IPS DF 19.7 (cell line): Measurements from ENCODE around the gene POLR3C.
"Not testable (repeated sequence)": the region's sequence is repeated elsewhere in the genome, so short reads cannot be mapped to it uniquely, and the experiment has no call there.

Experiments
- DNase-seq: peaks from one replicate; pipeline ENCODE4 v3.0.0-alpha.2; 2013; ENCODE audit warnings: low read depth, low spot score

The POLR3C gene

GRCh38 chr1:145818095-145818494 lies 5.9 kb upstream of the POLR3C start:
- DNase-seq: not testable (repeated sequence)

- not testable (repeated sequence) for DNase-seq
Observed at GRCh38 chr1:145822779-145823331, 1.1 kb upstream of the POLR3C start.

- DNase-seq: no peak
Observed at GRCh38 chr1:145824499-145824842, 471 bp downstream of the POLR3C start.

GRCh38 chr1:145826030-145826429 lies 2.0 kb downstream of the POLR3C start:
- no peak for DNase-seq

GRCh38 chr1:145827966-145828365 lies 4.0 kb downstream of the POLR3C start:
- DNase-seq: no peak

GRCh38 chr1:145828367-145829026 lies 4.5 kb downstream of the POLR3C start:
- no peak for DNase-seq

- not testable (repeated sequence) for DNase-seq
Observed at GRCh38 chr1:145830810-145831209, 6.8 kb downstream of the POLR3C start.

GRCh38 chr1:145837656-145838055 lies 13.7 kb downstream of the POLR3C start:
- DNase-seq: no peak

GRCh38 chr1:145843031-145843430 lies 19.0 kb downstream of the POLR3C start:
- no peak for DNase-seq

- no peak for DNase-seq
Observed at GRCh38 chr1:145845144-145845513, 21.1 kb downstream of the POLR3C start.

- no peak for DNase-seq
Observed at GRCh38 chr1:145845514-145846161, 21.6 kb downstream of the POLR3C start, which contains the start of gene NUDT17. TSS of gene NUDT17 (plus strand) at chr1:145845630. CDS start at chr1:145845641, 11 bp downstream.

- DNase-seq: no peak
Observed at GRCh38 chr1:145846201-145846612, 22.2 kb downstream of the POLR3C start.

- DNase-seq: no peak
Observed at GRCh38 chr1:145847827-145848226, 23.8 kb downstream of the POLR3C start.

- no peak for DNase-seq
Observed at GRCh38 chr1:145849356-145850160, 25.6 kb downstream of the POLR3C start.

- no peak for DNase-seq
Observed at GRCh38 chr1:145855426-145855948, 31.5 kb downstream of the POLR3C start.

- DNase-seq: no peak
Observed at GRCh38 chr1:145857170-145857569, 33.2 kb downstream of the POLR3C start.

GRCh38 chr1:145858238-145858900 lies 34.4 kb downstream of the POLR3C start:
- DNase-seq: no peak

GRCh38 chr1:145858901-145859490 lies 35.0 kb downstream of the POLR3C start, which contains the start of gene PIAS3:
TSS of gene PIAS3 (minus strand) at chr1:145859081. CDS start at chr1:145858990, 91 bp downstream.
- no peak for DNase-seq

- no peak for DNase-seq
Observed at GRCh38 chr1:145859491-145860023, 35.6 kb downstream of the POLR3C start.

- DNase-seq: no peak
Observed at GRCh38 chr1:145863282-145864018, 39.5 kb downstream of the POLR3C start.
